ENCODE measurements around the gene ECPAS.

DNA sequence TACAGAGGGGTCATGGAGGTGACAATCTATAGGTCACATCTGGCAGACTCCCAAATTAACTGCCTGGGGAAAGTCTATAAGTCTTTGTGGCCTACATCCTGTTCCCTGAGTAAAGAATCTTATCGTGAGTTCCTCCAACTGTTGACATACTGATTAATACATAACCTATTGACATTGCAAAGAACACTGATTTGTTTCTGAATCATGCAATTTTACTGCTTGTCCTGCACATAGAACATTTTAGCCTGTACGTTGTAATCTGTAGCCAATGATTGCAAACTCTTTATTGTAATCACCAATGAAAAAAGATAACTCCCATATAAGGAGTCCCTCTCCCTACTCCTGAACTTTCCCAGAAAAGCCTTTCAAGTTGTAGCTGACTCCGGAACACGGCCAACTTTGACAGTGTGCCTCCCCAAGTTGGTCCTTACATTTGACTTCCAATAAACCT, 135.3 kb downstream of the ECPAS start:
- TF ChIP-seq, protein P1, sequence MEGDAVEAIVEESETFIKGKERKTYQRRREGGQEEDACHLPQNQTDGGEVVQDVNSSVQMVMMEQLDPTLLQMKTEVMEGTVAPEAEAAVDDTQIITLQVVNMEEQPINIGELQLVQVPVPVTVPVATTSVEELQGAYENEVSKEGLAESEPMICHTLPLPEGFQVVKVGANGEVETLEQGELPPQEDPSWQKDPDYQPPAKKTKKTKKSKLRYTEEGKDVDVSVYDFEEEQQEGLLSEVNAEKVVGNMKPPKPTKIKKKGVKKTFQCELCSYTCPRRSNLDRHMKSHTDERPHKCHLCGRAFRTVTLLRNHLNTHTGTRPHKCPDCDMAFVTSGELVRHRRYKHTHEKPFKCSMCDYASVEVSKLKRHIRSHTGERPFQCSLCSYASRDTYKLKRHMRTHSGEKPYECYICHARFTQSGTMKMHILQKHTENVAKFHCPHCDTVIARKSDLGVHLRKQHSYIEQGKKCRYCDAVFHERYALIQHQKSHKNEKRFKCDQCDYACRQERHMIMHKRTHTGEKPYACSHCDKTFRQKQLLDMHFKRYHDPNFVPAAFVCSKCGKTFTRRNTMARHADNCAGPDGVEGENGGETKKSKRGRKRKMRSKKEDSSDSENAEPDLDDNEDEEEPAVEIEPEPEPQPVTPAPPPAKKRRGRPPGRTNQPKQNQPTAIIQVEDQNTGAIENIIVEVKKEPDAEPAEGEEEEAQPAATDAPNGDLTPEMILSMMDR (IDR thresholded peaks at IDR 0.05) = no peak
- TF ChIP-seq ZFX (IDR thresholded peaks at IDR 0.05; ENCODE audit: borderline replicate concordance) = no peak

Data from 22Rv1 (cell line).